Hepatocyte (in vitro differentiated cells): Measurements from ENCODE around the gene DLX6. TPM values are rescaled to one million over a fixed set of nuclear protein-coding genes. Genes with fewer than 3 reads are reported as not detected.

Source experiments
- DNase-seq: peaks from one replicate; pipeline ENCODE4 v3.0.0-alpha.2; 2016; ENCODE audit warnings: low spot score
- H2AFZ ChIP-seq: fragments of 200-600 bp; sonication (generic); 2 replicates; pipeline ENCODE4 v1.6.0; 2016; ENCODE audit warnings: antibody characterized with exemption, mild to moderate bottlenecking
- H3K27ac ChIP-seq: fragments of 200-600 bp; sonication (generic); 2 replicates; pipeline ENCODE4 v1.5.1; 2016; ENCODE audit warnings: mild to moderate bottlenecking
- H3K27me3 ChIP-seq: fragments of 200-600 bp; sonication (generic); 2 replicates; pipeline ENCODE4 v1.6.1; 2016
- H3K36me3 ChIP-seq: fragments of 200-600 bp; sonication (generic); replicated peaks from 2 replicates; pipeline ENCODE4 v1.5.1; 2016; ENCODE audit warnings: low read depth; ENCODE audit not compliant: insufficient read depth
- H3K4me1 ChIP-seq: fragments of 200-600 bp; sonication (generic); 2 replicates; pipeline ENCODE4 v1.5.1; 2016; ENCODE audit warnings: mild to moderate bottlenecking, moderate library complexity; ENCODE audit not compliant: insufficient read depth
- H3K4me2 ChIP-seq: fragments of 200-600 bp; sonication (generic); 2 replicates; pipeline ENCODE4 v1.6.0; 2016
- H3K4me3 ChIP-seq: fragments of 200-600 bp; sonication (generic); 2 replicates; pipeline ENCODE4 v1.5.1; 2016; ENCODE audit warnings: mild to moderate bottlenecking
- H3K79me2 ChIP-seq: fragments of 200-600 bp; sonication (generic); 2 replicates; pipeline ENCODE4 v1.6.0; 2017; ENCODE audit warnings: mild to moderate bottlenecking
- H3K9me2 ChIP-seq: fragments of 200-600 bp; sonication (generic); replicated peaks from 2 replicates; pipeline ENCODE4 v1.6.0; 2017; ENCODE audit warnings: mild to moderate bottlenecking; ENCODE audit not compliant: insufficient read depth
- H3K9me3 ChIP-seq: fragments of 200-600 bp; sonication (generic); 2 replicates; pipeline ENCODE4 v1.5.1; 2016; ENCODE audit warnings: low read depth, mild to moderate bottlenecking
- H4K20me1 ChIP-seq: fragments of 200-600 bp; sonication (generic); 2 replicates; pipeline ENCODE4 v1.6.0; 2016; ENCODE audit warnings: mild to moderate bottlenecking; ENCODE audit not compliant: insufficient read depth, poor library complexity, severe bottlenecking
- EZH2 ChIP-seq: fragments of 200-600 bp; sonication (generic); IDR thresholded peaks from 2 replicates; pipeline ENCODE4 v1.6.1; 2016; ENCODE audit warnings: antibody characterized with exemption, mild to moderate bottlenecking, borderline replicate concordance
- EZH2phosphoT487 ChIP-seq: fragments of 200-600 bp; sonication (generic); IDR thresholded peaks from one replicate; pipeline ENCODE4 v1.6.1; 2018; ENCODE audit warnings: antibody characterized with exemption, mild to moderate bottlenecking, low read depth, moderate library complexity; ENCODE audit not compliant: unreplicated experiment, severe bottlenecking
- WGBS: methylation state at CpG from one replicate; pipeline ENCODE4 v1.1.6; 2016; ENCODE audit warnings: low lambda C conversion rate; ENCODE audit errors: missing lambda C conversion rate; 5-methylcytosine and 5-hydroxymethylcytosine counted together
- polyA plus RNA-seq: library from polyadenylated mRNA; unstranded; fragments of >200 nt; fragmentation: Nextera tagmentation; extraction: Ambion mirVana; gene quantifications from 2 replicates; pipeline ENCODE4 v1.2.1, GENCODE V29; 2016
- total RNA-seq: library from RNA; depleted of rRNA; stranded (reverse); fragments of >200 nt; gene quantifications from 2 replicates; pipeline ENCODE4 v1.2.3, GENCODE V29; 2014
- TF ChIP-seq, protein P1 (sequence below): fragments of 200-600 bp; sonication (generic); IDR thresholded peaks from 2 replicates; pipeline ENCODE4 v1.5.1; 2016; ENCODE audit warnings: antibody characterized with exemption, mild to moderate bottlenecking; ENCODE audit not compliant: poor library complexity

Gene DLX6
- total and polyA plus RNA-seq, 2 experiments from 2014 or later = 1.9 to 3.5 TPM

GRCh38 chr7:96979551-96980276 is 25.6 kb upstream of the DLX6 start:
- Histone ChIP-seq H3K27ac (no peak overlapping the region), H3K4me3 (no peak overlapping the region), H2AFZ (no peak overlapping the region), H3K9me3 (no peaks in the 10 kb centered on the region), H3K4me1 (no peaks in the 10 kb centered on the region), H3K36me3 (no peaks in the 10 kb centered on the region), H3K9me2 (no peaks in the 10 kb centered on the region), H3K27me3 (peaks cover 6% of the 10 kb centered on the region), H4K20me1 (no peaks in the 10 kb centered on the region), H3K79me2 (no peaks in the 10 kb centered on the region), H3K4me2 (no peak overlapping the region)
- WGBS = 98% methylated on average over 2 of the region's 2 CpGs
- TF ChIP-seq EZH2 = no peak
- no peak for TF ChIP-seq EZH2phosphoT487
- TF ChIP-seq, protein P1, sequence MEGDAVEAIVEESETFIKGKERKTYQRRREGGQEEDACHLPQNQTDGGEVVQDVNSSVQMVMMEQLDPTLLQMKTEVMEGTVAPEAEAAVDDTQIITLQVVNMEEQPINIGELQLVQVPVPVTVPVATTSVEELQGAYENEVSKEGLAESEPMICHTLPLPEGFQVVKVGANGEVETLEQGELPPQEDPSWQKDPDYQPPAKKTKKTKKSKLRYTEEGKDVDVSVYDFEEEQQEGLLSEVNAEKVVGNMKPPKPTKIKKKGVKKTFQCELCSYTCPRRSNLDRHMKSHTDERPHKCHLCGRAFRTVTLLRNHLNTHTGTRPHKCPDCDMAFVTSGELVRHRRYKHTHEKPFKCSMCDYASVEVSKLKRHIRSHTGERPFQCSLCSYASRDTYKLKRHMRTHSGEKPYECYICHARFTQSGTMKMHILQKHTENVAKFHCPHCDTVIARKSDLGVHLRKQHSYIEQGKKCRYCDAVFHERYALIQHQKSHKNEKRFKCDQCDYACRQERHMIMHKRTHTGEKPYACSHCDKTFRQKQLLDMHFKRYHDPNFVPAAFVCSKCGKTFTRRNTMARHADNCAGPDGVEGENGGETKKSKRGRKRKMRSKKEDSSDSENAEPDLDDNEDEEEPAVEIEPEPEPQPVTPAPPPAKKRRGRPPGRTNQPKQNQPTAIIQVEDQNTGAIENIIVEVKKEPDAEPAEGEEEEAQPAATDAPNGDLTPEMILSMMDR = no peak
- DNase-seq = no peak

DNA sequence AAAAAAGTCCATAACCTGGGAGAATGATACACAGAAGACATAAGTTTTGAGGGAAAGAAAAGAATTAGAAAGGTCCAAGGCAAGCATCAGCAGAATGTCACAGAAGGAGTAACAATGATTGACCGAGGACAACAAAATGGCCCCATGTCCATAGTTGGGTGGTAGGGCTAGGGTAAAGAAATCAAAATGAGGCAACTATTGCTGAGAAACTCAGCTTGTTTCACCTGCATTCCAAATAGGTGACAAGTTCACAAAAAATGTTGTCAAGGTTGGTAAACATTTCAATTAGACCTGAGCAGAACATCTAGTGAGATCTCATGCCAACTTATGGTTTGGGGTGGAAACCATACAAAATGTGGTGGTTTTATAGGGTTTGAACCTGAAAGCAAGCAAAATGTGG is 22.8 kb upstream of the DLX6 start:
- Histone ChIP-seq H4K20me1 (no peaks in the 10 kb centered on the region), H3K36me3 (no peaks in the 10 kb centered on the region), H3K79me2 (no peaks in the 10 kb centered on the region), H3K4me3 (no peak overlapping the region), H3K9me3 (no peaks in the 10 kb centered on the region), H3K4me2 (no peak overlapping the region), H3K27me3 (peaks cover 27% of the 10 kb centered on the region), H2AFZ (no peak overlapping the region), H3K9me2 (no peaks in the 10 kb centered on the region), H3K4me1 (no peaks in the 10 kb centered on the region), H3K27ac (no peak overlapping the region)
- DNase-seq = no peak
- TF ChIP-seq EZH2 = no peak
- TF ChIP-seq, protein P1 = no peak
- WGBS = 96% methylated on average over 1 of the region's 1 CpG

- Histone ChIP-seq H3K9me3 (no peaks in the 10 kb centered on the region), H3K36me3 (no peaks in the 10 kb centered on the region), H3K27me3 (peaks cover 61% of the 10 kb centered on the region), H4K20me1 (no peaks in the 10 kb centered on the region), H3K79me2 (no peaks in the 10 kb centered on the region), H3K4me3 (no peak overlapping the region), H2AFZ (no peak overlapping the region), H3K4me2 (no peak overlapping the region), H3K4me1 (no peaks in the 10 kb centered on the region), H3K9me2 (no peaks in the 10 kb centered on the region), H3K27ac (no peak overlapping the region)
- DNase-seq = no peak
- WGBS = 54% methylated on average over 1 of the region's 1 CpG
- no peak for TF ChIP-seq EZH2phosphoT487
Observed at GRCh38 chr7:96985992-96986391, 19.4 kb upstream of the DLX6 start.

- H3K4me2 ChIP-seq = no peak overlapping the region
- H4K20me1 ChIP-seq = no peaks in the 10 kb centered on the region
- no peak overlapping the region for H2AFZ ChIP-seq
- H3K79me2 ChIP-seq = no peaks in the 10 kb centered on the region
- H3K27me3 ChIP-seq = peaks cover 69% of the 10 kb centered on the region
- no peaks in the 10 kb centered on the region for H3K36me3 ChIP-seq
- H3K9me2 ChIP-seq = no peaks in the 10 kb centered on the region
- H3K4me1 ChIP-seq = no peaks in the 10 kb centered on the region
- TF ChIP-seq, protein P1 = no peak
- TF ChIP-seq EZH2phosphoT487 (no peak), EZH2 (no peak)
- no peaks in the 10 kb centered on the region for H3K9me3 ChIP-seq
- H3K27ac ChIP-seq = no peak overlapping the region
- H3K4me3 ChIP-seq = no peak overlapping the region
- WGBS = 78% methylated on average over 1 of the region's 1 CpG
- DNase-seq = no peak
Observed at GRCh38 chr7:96986901-96987300, 18.5 kb upstream of the DLX6 start.
